Activated T-cell treated with anti-CD3 and anti-CD28 coated beads for 1 hour (primary cell): ENCODE data around the gene SDK2.
"Not testable (repeated sequence)": the region's sequence is repeated elsewhere in the genome, so short reads cannot be mapped to it uniquely, and the experiment has no call there.

ENCODE experiments used
- DNase-seq: peaks from one replicate; pipeline ENCODE4 v3.0.0-alpha.2; 2020; ENCODE audit warnings: low read depth

SDK2 gene

DNA sequence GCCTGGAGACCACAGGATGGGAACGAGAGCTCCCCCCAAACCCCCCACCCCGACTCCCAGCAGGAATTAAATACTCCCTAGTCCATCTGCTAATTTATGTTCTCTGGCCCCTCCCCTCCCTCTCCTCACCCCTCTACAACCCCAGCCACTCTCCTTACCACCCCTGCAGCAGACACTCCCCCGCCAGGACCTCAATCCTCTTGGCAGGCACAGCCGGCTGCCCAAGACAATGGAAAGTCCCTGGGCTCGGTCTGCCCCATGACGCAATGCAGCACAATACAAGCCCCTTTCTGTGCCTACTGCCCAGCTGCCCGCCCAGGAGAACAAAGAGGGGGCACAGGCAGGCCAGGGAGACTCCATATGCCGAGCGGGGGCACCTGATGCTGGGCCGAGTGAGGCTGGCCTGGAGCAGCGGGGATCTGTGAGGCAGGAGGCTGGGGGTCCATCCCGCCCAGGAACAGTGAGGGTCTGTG lies 302.2 kb downstream of the SDK2 start:
- DNase-seq, result no peak

DNA sequence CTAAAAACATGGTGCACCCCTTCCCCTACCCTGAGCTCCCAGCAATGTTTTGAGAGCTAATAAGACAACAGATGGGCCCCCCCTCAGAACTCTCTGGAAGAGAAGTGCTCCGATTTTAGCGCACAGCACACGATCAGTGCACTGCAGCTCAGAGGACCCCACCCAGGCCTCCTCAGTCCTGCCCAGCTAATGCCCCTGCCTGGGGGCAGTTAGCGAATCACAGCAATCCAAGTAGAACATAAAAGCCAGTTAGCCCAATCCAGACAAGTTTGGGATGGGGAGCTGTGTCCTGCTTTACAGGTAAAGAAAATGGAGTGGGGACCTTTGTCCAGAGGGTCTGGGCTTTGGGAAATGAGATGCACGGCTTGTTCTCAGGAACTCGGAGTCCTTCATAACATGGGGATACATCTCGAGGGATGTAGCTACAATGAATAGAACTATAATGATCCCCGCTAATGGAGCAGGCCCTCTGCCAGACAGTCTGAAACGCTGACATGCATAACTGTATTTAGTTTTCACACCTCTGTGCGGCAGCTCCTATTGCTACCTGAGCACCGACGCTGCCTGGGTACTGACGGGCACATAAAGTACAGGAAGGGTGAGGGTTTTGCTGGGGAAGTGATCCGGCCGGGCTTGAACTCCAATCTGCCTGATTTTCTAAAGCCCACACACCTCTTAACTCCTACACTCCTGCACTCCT lies 302.7 kb downstream of the SDK2 start:
- DNase-seq, result no peak

DNA sequence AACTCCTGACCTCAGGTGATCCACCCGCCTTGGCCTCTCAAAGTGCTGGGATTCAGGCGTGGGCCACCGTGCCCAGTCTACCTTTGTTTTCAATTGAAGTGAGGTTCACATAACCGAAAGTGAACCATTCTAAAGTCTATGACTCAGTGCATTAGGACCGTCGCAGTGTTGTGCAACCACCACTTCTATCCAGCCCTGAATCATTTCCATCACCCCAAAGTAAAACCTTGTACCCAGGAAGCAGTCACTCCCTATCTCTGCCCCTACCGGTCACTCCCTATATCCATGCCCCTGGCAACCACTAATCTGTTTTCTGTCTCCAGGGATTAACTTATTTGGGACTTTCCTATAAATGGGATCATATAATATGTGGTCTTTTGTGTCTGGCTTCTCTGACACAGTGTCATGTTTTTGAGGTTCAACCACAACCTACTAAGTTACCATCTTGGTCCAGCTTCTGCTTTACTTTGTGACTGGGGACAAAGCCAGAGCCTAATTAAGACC lies 304.1 kb downstream of the SDK2 start:
- DNase-seq, result no peak

DNA sequence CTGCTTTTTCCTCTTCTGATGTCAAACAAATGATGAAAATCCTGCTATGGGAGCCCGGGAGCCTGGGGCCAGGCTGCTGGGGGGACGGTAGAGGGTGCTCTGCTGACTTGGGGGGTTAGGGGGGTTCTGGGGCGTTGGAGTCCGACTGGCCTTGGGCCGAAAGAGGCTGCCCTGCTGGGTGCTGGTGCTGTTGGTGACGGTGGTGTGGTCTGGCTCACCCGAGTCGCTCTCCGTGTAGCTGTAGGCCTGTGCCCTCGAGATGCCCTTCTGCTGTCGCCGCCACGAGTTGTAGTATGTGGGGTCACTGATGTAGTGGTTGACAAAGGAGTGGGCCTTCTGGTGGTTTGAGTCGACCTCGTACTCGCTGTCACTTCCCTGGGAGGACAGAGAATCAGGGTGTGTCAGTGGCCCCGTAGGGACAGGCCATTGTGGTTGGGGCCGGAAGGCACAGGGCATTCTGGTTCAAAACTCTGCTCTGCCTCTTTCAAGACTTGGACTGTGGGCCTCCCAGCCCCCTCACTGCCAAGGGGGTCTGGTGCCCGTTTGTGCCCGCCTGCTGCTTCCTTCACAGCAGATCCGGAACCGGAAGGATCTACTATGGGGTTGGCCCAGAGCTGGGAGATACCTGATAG lies 305.6 kb downstream of the SDK2 start:
- DNase-seq, result no peak

DNA sequence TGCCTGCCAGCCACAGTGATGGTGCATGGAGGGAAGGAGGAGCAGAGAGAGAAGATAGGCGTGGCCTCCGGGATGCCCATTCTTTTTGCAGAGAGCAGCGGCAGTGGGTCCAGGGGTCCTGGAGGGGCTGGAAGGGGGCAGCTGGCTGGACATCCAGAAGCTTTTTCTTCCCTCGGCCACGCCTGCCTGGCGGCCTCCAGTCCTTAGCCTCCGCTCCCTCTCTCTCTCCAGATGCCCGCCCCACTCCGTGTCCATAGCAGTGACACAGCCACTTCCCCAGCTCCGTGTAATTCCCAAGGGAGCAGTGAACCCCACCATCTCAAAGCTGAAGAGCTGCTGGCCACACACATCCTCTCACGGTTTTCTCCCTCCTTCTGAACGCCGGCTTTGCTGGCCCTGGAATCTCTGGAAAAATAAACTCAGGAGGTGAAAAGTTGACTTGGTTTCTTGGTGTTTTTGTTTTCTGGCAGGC lies 306.2 kb downstream of the SDK2 start:
- DNase-seq, result no peak

DNA sequence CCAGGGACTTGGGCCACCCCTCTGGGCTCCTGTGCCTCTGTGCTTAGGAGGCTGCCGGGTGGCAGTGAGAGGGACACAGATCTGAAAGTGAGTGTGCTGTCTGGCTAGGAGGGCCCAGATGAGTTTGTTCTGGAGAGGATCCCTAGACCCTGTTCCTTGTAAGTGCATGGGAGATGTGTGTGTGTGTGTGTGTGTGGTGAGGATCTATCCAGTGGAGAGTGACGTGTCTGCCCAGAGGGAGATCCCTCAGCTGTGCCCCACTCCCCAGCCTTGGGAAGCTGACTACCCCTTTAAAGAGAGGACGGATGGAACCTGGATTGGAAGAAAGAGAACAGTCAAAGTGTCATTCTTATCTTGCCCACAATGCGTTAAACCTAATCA lies 306.9 kb downstream of the SDK2 start:
- DNase-seq, result no peak

DNA sequence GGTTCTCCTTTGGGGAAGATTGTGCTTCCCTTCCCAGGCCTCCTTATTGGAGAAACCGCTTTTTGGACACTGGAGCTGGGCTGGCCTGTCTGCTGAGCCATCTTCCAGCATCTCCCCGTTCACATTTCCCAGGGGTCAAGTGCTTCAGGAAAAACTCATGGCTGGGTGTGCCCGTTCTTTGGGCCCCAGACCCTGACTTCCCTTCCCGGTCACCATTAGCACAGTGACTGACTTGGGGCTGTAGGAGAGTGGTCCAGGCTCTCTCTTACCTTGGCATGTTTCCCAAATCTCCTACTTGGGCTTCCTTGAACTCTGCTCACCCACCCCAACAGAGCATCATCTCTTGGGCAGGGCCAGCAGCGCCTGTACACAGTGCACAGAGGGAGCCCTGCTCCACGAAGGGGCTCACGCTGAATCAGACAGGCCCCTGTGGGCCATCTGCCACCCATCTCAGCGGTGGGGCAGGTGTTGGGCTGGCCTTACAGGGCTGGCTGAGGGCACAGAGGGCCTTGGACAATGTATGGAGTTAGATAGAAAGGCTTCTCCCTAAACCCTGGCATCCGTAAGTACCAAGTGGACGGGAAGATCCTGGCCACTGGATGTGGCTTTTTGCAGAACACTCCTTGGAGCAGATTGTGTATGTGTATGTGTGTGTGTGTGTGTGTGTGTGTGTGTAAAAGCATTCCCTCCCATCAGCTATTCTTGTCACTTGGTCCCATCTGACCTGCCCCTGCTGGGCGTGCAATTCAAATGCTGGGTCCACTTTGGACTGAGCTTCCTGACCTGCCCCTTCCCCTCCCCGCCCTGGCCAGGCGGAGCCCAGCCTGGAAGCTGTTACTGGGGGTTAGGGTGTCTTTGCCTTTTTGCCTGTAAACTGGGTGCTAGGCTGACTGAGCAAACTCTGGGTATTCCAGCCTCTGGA lies 307.6 kb downstream of the SDK2 start:
- no peak for DNase-seq

DNA sequence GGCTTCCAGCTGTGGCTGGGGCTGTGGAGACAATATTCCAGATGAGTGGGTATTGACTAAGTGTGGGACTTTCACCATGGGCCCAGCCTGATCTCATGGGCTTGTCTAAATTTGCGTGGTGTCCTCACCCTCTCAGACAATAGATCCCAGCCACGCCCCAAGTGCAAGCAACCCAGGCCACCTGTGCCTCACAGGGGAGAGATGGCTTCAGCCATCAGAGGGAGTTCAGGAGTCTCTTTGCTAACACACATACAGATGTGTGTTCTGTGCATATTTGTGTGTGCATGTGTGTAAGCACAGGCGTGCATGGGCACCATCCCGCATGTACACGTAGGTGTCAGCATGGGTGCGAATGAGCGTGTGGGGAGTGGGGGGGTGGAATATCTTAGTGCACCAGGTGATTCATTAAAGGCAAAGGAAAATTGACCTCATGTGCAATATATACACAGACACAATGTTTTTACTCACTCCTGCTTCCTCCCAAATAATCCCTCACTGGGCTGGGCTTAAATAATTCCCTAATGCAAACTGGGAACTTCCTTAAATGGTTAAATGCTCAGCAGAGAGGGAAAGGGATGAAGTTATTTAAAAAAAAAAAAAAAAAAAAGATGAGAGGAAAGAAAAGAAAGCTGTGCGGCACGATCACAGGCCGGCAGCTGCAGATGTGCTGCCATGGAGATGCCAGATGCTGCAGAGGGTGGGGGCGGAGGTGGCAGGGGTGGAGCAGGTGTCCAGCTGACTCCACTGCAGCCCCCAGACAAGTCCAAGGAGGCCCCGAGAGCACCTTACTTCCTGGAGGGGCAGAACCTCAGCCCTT lies 308.4 kb downstream of the SDK2 start:
- DNase-seq, result no peak

DNA sequence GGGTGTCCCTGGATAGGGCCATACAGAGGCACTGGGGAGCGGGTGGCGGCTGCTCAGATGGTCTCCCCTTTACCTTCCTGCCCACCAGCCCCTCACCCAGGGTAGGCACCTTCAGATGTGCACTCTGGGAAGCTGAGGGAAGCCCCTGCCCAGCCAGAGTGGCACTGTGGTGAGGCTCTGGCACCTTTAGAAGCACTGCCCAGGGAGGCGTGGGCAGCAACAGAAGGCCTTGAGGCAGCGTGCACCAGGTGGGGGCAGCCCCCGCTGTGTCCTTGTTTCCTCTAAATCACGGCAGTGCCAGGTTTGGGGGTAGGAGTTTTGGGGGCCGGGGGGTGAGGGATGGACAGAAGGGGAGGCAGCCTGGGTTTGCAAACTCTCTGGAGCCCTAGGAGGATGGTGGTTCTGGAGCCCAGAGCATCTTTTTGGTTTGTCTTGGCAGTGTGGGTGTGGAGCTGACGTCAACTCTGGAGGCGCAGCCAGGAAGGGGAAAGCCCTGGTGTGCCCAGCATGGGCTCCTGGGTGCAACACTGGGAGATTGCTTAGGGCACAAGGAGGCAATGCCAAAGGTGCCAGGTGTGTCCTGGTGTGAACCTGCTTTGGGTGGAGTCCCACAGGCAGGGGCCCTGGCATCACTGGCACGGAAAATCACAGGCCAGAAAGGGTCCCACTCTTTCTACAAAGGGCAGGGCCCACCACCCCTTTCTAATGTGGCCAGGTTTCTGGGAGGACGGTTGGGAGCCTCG lies 309.3 kb downstream of the SDK2 start:
- no peak for DNase-seq

DNA sequence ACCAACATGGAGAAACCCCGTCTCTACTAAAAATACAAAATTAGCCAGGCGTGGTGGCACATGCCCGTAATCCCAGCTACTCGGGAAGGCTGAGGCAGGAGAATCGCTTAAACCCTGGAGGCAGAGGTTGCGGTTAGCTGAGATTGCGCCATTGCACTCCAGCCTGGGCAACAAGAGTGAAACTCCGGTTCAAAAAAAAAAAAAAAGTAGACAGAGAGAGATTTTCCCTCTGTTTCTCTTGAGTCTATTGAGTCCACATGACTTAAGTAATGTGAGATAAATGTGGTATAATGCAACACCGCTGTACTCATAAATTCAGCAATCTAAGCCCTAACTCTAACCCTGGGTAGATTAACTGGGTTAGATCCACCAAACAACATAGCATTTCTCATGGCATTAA lies 310.8 kb downstream of the SDK2 start:
- not testable (repeated sequence) for DNase-seq

DNA sequence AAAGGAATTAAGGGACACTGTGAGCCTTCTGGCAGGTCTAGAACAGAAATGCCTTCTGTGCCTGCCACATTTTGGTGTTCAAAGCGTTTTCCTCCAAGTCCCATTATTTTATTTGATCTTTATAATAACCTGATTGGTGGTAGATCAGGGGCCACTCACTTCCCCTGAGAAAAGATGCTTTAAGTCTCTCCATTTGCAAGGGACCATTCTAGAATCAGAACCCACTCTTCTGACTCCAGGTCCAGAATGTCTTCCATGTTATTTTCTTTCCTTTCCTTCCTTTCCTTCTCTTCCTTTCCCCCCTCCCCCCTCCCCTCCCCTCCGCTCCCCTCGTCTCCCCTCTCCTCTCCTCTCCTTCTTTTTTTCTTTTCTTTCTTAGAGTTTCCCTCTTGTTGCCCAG lies 313.2 kb downstream of the SDK2 start:
- no peak for DNase-seq

DNA sequence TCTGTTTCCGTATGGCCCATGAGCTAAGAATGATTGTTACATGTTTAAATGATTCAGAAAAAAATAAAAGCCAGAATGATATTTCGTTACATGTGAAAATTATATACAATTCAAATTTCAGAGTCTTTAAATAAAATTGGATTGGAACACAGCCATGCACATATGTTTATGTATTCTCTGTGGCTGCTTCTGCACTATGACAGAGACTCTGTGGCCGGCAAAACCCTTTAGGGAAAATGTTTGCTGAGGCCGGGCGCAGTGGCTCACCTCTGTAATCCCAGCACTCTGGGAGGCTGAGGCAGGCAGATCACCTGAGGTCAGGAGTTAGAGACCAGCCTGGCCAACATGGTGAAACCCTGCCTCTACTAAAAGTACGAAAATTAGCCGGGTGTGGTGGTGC lies 316.6 kb downstream of the SDK2 start:
- DNase-seq, result no peak

DNA sequence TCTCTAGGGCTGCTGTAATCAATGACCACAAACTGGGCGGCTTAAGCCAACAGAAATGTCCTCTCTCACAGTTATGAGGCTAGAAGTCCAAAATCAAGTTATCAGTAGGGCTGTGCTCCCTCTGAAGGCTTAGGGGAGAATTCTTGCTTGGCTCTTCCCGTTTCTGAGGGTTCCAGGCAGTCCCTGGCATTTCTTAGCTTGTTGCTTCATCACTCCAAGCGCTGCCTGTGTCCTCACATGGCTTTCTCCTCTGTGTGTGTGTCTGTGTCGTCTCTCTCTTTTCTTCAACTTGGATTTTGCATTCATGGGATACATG lies 318.8 kb downstream of the SDK2 start:
- DNase-seq, result no peak

DNA sequence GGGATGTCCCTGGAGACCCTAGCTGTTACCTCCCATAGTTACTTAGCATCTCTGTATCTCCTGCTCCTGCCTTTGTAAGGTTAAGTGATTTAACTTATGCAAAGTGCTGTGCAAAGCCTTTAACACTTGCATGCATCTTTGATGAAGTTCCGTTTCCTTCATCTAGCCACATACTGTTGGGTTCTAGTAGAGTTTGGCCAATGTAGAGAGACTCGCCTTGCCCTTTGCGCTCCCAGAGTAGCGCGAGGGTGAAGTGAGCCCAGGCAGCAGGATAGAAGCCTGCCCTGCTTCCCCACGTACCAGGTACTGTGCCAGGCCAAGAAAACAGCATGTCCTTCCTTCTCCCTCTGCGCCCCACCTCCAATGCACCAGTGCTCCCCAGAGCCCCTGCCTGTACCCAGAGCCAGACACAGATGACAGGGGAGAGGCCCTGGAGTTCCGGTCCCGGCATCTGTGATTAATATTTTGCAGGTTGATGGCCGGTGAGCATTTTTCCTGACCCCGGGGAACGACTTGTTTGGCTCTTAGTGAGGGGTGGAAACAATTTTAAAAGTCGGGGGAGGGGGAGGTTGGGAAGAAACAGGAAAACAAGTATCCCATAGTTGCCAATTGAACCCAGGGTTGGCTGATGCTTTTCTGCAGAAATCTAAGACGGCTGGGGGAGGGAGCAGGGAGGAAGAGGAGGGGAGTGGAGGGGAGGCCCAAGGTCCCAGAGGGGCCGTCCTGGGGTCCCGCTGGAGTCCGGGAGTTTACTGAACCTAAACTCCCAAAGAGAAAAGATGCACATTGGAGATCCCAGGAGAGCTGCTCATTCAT lies 319.3 kb downstream of the SDK2 start:
- no peak for DNase-seq

DNA sequence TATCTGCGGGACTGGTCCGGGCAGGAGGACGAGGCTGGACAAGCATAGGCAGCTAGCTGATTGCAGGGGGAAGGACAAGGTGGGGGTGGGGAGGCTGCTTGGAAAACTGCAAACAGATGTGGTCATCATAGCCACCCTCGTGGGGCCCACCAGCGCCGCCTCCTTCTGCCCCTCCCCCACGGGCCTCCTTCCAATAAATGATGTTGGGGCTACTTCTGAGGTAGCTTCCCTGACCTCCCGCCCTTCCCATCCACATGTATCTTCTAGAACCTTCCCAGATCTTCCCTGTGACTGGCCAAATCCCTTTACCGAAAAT lies 320.1 kb downstream of the SDK2 start:
- DNase-seq, result no peak

DNA sequence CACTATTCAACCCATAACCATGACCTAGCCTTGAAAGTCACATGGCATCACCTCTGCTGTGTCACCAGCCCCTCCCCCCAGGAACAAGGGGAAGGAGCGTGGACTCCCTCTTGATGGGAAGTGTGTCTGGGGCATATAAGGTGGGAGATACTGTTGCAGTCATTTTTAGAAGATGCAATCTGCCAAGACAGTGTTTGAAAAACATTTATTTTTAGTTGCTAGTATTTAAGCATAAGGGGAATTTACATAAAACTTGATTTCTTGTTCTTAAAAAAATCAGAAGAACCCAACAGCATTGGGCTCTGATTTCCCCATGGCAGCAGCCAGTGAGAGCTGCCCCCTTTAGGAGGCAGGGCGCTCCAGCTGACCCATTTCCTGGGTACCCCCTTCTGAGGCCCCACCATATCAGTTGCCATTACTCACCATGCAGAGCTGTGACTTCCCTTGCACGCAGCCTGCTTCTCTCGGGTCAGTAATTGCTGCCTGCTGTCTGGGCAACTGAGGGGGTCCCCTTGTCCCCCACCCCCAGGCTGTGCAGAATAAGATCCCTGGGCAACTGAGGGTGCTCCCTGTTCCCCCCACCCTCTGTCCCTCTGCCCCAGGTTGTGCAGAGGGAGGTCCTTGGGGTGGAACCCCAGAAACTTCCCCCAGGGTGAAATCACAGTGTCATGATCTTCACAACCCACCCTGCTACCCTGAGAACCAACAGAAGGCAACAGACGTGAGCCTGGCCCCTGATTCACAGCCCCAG lies 320.7 kb downstream of the SDK2 start:
- DNase-seq, result no peak

DNA sequence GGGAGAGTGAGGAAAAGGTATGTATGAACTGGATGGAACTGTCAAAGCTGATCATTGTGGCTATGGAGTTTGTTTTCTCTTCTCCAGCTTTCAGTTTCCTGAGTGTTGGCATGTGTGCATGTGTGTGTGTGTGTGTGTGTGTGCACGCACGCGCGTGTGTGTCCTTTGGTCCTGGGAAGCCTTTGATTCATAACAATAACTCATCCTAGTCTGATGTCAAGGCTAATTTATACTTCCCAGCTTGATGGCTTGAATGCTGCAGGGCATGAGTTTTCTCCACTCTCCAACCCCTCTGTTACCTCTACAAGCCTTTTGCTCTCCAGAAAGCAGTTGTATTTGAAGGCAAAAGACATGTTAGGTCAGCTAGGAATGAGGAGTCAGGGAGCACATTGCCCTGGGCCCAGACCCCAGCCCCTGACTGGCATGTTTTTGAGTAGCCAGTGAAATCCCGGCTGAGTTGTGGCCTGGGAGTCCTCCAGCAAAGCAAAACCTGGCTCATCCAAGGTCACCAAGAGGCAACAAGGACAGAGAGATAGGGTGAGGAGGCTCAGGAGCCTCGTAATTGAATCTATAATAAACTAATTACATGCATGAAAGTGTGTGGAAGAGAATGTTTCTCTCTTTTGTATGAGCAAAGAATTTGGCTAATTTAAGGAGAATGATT lies 323.5 kb downstream of the SDK2 start:
- DNase-seq, result no peak

DNA sequence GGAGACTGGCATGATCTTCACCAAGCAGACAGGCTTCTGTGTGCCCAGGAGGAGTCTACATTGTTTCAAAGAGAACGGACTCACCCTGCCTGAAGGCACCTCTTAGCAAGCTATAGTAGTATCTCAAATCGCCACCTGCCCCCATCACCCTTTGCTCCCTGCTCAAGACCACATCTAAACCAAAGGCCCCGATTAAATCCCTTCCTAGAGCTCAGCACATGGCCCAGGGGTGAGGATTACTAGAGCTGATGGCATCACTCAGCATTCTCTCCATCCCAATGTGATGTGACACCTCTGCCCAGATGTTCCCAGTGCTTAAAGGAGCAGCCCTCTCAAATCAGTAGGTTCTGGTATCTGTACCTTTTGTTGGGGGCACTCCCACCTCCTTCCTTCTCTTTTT lies 324.5 kb downstream of the SDK2 start:
- no peak for DNase-seq

DNA sequence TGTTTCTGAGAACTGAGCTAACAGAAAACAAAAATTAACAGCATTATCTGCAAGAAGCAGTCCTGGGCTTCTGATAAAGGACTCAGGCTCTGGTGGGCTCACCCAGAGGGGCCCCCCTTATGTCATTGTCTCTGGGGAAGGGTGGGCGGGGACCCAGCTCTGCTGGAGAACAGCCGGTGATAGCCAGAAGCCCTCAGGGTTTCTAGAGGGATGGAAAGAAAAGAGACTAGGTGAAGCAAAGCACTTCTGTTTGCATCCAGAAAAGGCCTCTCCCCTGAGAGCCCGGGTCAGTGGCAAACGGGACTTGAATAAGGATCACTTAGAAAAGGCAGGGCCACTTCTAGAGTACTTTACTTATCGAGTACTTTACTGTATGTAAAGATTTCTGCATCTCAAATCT lies 325.4 kb downstream of the SDK2 start:
- DNase-seq, result no peak
